T-helper 22 cell (primary cell): Measurements from ENCODE around the gene FLRT1.

Experiments
- DNase-seq: peaks from one replicate; pipeline ENCODE4 v3.0.0-alpha.2; 2020; ENCODE audit warnings: low read depth

Gene FLRT1

DNA sequence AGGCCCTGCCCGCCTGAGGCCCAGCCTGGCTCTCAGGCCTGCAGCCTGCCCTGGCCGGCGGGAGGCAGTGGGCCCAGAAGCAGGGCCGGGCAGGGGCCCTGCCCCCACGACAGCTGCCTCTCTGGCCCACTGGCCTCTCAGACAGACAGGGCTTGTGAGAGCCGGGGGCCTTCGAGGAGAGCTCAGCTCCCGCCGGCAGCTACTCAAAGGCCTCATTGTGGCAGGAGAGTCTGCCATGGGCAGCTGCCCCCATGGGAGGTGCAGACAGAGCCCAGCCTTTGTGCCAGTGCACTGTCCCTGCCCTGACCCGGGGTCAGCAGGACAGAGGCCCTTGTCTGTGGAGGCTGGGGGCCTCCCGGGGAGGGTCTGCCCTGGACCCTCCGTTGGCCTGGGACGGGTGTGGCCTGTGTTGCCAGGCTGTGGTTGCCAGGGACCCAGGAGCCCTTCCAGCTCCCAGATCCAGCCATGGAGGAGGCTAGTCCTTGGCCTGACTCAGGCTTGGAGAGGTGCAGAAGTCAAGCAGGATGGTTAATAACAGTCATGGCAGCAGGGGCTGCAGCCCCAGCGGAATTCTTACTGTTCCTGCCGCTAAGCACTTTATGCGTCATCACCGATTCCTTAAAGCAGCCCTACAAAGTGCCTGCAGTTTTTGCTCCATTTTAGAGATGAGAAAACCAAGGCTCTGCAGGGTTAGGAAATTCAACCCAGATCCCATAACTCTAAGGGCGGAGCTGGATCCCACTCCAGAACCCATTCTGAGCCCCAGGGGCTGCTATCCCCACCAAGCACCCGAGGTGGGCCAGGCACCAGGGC lies 12.5 kb downstream of the FLRT1 start:
- no peak for DNase-seq

DNA sequence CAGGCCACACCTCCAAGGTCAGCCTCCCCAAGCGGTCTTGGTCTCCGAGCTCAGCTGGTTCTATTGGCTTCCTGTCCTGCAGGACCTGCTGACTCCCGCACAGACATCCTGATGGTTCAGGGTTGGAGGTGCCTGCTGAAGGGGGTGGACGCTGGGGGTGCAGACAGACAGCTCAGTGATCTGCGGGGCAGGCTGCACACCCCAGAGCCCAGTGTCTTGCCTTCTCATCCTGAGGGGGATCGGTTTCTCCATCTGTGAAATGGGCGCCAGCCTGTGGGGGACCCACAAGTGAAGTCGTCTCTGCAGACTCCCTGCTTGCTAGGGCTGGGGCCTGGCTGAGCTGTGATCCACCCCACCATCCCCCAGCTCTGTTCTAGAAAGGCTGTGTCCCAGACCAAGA lies 13.8 kb downstream of the FLRT1 start:
- no peak for DNase-seq

DNA sequence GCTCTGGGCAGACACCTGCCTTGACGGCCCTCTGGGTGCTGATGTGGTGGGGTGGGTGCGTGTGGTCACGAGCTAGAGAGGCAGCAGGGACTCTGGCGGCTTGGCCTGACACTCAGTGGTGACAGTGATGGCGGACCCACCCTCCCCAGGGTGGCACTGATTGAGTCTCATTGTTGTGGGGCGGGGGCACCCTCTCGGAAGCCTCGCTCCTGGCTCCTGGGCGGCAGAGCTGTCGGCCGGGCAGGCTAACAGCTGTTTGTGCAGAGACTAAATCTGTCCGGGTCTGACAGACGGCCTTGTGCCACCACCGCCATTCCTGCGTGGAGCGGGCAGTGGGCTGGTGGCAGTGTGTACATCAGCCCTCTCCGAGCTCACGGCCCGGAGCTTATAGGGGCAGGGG lies 15.6 kb downstream of the FLRT1 start:
- DNase-seq, result no peak

DNA sequence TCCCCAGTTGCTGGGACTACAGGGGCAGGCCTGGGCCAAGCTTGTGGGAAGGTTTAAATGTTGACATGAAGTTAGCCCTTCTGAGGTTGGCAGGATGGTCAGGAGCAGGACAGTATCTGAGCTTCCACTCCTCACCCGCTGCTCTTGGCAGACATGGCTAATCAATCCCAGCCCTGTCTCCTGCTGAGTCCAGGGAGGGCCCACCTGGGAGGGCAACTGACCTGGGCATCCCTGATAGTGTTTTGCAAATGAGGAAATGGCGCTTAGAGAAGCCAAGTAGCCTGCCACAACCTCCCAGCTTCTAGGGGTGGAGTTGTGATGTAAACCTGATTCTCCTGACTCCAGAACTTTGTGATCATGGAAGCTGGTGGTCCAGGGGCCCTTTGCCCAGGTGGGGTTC lies 16.7 kb downstream of the FLRT1 start:
- DNase-seq, result no peak

DNA sequence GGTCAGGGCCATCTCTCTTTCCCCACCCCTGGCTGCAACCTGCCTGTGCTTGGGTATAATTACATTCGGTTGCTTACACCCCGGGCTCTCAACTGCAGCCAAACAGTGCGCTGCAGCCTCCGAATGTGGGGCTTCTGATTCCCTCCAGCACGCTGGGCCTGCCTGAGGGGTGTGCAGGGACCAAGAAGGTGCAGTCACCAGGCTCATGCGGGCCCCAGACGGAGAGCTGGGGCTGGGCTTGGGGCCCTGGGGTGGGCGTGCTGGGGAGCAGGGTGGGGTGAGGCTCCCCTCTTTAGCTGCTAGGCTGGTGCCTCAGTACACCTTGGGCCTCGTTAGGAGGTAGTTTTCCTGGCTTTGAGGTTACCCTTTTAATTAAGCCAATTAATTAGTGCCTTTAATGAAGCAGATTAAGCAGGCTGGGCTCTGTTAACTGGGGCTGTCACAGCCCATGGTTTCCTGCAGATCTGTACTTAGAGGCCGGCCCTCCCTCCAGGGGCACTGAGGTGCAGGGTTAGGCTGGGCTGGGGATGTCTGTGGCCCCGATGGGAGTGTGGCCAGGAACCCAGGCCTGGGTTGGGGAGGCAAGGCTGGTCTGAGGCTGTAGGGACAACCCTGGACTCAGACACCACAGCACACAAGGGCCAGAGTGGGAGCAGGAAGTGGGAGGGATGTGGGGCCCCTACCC lies 17.3 kb downstream of the FLRT1 start:
- no peak for DNase-seq

DNA sequence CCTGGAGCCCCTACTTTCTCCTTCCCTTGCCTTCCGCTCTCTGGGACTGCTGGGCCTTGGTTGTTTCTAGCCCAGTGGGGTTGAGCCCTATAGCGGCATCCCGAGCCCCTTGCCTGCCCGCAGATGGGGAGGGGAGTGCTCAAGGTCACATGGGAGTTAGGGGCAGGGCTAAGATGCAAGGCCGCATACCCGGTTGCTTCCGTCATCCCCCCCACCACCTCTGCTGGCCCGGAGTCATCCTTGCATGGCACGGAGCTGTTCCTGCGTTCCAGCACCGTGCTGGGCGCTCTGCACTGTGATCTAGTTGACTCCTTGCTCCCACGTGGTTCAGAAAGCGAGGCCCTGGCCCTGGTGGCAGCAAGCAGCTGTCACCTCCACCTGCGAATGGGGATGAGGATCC lies 18.0 kb downstream of the FLRT1 start:
- DNase-seq, result no peak

DNA sequence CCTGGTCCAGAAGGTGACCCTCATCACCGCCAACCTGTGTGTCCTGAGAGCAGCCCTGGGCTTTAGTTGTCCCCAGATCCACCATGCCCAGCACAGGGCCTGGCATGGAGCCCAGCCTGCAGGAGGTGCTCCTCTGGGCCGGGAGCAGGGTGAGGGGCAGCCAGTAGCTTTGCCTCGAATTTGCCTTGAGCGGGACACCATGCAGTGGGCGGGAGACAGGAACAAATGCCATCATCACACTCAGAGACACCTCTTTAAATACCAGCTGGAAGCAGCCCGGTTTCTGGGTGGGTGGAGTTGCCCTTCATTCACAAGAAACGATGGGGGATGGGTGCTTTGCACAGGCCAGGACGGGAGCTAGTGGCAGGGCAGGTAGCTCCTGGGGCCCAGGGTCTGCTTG lies 19.3 kb downstream of the FLRT1 start:
- DNase-seq, result no peak

DNA sequence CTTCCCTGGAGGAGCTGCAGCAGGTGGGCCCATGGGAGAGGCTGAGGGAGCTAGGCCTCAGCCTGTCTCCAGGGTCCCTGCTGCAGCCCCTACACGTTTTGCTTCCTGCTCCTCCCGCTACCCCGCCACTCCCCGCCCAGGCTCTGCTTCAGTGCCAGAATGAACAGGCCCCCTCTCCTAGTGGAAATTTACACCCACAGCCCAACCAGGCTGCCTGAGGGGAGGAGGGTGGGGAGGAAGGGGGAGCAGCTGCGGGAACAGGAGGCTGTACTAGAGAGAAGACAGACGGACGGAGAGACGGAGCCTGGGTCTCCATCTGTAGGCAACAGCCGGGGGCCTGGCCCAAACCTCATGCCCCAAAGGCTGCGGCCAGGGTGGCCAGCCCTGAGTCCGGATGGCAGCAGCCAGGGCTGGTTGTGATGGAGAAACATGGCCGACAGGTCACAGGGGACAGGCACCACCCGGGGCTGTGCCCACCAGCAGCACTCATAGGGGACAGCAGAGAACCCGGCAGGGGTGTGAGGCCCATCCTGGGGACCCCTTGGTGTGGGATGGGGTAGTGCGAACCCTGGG lies 20.6 kb downstream of the FLRT1 start:
- DNase-seq, result no peak

DNA sequence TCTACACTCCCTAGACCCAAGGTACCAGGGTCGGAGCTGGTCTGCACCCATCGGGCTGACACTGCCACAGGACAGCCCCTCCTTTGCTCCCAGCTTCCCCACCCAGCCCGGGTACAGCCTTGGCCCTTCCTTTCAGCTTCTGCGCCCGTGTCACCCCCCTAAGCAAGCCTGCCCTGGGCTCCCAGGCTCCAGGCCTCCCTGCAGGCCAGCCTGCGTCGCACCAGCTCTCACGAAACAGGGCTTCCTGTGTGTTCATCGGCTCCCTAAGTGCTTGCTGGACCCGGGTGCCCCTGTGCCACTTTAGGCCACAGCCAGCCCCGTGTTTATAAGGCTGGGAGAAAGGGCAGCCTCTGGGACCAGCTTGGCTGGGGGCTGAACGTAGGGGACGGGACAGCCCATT lies 21.1 kb downstream of the FLRT1 start:
- DNase-seq, result no peak

DNA sequence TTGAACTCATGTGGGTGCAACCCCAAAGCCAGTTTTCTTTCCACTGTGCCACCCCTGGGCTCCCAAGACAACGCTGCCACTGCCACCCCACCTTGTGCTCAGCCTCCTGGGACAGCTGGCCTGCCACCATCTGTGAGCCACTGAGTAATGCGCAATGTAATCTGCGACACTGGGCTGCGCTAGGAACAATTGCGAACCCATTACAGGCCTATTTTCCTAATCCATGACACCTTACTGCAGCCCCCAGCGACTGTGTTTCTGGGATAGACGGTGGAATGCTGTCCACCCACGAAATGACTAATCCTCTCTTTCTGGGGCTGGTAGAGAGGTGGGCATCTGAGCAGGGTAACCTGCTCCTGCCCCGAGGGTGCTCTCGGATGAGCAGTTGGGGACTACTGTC lies 22.2 kb downstream of the FLRT1 start:
- no peak for DNase-seq

DNA sequence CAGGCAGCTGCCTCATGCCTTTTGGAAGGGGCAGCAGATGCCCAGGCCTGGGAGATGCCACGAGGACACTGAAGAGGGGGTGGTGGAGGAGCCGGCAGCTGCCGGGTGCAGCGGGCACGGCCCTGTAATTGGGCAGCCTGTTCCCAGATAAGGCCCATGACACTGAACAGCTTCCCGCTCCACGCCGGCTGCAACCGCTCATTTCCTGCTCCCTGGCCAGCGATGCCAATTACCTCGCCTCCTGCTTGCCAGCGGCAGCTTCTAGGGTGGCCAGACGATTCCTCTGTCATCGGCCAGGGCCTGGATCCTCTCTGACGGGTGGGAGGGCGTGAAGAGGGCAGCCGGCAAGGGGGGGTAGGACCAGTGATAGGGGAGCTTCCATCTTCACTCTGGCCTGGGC lies 22.8 kb downstream of the FLRT1 start:
- no peak for DNase-seq

DNA sequence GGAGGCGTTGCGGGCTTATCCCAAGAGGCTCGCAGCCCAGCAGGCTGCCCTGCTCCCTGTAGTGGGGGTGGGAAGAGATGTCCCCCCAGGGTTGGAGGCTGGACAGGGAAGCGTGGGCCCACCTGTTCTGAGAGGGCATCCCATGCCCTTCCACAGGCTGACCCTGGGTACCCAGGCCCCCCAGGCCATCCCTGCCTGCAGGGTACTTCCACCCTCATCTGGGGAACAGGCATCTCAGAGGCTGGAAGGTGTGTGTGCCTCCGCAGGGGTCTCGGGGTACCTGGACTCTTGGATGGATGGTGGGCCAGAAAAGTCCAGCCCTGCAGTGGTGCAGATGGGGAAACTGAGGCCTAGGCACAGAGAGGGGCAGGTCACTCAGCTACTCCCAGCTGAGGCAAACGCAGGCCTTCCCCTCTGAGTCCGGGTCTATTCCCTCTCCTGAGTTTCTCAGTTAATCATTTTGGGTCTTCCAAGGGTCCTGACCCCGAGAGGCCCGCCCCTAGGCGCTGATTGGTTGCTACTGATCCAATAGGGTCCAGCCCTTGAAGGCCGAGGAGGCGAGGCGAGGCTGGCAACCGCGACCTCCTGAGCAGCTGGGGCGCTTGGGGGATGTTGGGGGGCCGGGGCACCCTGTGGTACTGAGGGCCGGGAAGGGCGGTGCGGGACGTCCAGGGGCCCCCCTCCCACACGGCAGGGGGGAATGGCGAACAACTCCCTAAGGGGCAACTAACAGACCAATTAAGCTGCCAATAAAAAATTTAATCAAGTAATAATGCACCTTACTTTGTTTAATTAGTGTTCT lies 23.8 kb downstream of the FLRT1 start:
- no peak for DNase-seq

DNA sequence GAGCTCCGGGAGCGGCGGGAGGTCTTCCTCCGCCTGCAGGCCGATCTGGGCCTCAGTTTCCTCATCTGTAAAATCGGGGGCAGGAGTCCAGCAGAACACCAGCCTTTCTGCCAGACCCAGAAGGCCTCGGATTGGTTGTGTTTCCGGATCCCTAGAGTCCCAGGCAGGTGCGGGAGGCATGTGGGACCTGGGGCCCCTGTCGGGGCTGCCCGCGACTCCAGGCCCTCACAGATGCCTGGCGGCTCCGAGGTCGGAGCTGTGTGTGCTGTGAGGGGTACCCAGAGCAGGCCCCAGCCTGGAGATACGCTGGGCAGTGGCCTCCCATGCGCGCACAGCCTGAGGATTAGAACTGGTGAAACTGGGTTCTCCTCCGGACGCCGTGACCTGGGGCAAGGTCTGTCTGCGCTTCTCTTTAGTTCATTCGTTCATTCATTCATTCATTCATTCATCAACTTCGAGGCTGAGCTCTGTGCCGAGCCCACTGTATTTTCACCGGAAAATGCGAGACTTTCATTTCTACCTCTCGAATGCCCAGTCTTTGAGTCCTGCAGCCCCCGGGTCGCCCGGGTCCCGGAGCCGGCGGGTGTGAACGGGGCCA lies 24.6 kb downstream of the FLRT1 start:
- no peak for DNase-seq

DNA sequence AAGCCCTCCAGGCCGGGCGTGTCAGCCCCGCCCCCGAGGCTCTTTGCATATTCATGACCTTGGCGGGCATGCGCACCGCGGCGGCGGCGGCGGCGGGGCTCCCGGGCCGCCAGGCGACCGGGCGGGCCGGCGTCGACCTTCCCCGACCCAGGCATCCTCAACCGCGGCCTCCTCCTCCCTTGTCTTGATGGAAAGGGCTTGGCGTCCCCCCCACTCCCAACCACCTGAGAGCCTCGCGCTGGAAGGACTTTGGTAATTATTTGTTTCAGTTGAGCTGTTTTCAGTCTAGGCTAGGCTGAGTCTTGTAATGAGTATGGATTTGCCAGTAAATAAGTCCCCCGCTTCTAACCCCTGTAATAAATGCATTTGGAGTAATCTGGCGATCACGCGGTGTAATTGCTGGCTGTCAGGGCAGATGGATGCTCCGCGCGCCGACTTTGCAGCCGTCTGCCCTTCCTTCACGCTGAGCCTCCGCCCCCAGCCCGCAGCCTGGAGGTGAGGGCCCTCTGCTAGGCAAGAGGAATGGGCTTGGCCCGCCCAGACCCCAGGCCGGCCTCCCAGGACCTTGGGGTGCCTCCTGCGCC lies 25.2 kb downstream of the FLRT1 start:
- peak; percentile 19 for DNase-seq

DNA sequence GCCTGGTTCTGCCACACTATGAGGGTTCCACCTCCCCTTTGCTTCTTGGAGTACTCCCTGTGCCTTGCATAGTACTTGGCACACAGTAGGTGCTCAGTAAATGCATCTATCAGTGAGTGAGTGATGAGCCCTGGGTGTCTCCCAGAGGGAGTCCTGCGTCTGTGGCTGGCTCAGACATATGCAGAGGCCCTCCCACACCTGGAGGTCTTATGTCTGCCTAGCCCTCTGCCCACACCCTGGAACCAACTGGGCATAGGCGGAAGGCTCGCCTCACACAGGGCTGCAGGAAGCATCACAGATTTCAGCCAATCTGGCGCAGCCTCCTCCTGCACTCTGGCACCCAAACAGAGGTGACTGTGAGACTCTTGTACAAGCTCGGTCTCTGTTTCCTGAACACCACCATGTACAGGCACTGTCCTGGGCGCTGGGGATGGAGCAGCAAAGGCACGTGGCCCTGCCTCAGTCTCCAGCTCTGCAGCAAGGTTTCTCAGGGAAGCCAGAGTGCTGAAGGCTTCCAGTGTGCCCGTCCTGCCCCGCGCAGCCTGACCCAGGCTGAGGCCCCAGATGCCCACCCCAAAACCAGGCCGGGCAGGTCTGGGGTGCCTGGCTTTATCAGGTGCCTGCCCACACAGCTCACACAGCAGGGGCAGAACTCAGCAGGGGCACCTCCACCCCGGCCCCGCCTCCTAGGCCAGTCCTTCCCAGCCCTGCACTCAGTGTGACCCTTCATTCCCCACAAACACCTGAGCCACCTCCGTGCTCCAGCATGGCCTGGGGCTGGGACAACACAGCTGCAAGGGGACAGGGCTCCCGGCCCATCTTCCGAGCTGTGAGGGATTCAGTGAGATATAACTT lies 26.7 kb downstream of the FLRT1 start:
- no peak for DNase-seq

DNA sequence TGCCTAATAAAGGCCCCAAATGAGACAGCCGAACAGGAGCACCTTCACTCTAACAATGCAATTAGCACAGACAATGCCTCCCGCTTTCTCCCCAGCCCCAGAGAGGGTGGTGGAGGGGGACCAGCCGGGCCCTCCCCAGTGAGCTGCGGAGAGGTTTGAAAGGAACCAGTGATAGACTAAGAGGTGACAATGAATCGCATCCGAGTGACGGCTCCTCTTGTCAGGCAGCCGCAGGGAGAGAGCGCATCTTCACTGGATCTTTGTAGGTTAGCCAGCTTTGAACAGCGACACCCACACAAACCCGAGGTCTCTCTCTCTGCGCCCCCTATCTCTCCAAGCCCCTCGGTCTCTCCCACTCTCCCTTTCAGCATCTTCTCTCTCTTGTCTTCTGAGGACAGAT lies 28.0 kb downstream of the FLRT1 start:
- DNase-seq, result no peak

DNA sequence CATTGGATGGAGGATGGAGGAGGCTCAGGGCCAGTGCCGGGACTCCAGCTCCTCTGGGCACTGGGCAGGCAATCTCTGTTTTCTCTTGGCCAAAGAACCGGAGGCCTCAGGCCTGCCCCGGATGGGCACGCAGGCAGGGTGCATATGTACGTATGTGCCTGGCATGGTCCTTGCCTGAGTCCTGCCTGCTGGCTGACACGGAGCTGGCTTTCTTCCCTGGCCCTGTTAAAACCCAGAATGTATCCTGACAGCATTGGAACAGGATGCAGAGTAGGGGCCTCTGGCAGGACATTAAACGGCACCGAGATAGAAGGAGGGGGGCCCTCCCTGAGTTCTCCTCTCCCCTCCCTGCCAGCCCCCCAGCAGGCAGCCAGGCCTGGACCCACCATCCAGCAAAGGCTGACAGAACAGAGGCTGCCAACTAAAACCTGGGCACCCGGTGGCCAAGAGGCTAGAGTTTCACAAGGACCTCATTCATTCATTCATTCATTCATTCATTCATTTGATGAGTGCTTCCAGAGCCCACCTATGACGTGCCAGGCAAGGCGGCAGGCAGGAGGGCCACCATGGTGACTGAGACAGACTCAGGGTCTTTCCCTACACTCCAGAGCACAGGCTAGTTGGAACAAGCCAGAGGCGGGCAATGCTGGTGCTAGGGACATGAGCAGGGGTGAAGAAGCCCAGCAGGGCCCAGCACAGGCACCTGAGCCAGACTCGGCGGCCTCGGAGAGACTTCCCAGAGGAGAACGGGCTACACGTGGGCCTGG lies 28.8 kb downstream of the FLRT1 start:
- no peak for DNase-seq

DNA sequence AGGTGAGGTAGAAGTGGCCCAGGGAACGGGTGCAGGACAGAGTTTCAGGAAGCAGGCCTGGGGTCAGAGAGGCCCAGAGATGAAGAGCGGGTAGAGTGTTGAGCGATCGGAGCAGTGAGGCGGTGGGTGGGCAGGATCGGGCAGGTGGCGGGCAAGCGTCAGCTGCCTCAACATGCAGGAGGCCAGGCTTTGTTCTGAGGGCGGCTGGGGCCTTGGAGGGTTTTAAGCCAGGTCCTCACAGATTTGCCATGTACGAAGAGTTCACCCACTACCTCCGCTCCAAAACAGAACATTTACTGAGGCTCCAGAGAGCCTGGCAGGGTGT lies 29.4 kb downstream of the FLRT1 start:
- no peak for DNase-seq

DNA sequence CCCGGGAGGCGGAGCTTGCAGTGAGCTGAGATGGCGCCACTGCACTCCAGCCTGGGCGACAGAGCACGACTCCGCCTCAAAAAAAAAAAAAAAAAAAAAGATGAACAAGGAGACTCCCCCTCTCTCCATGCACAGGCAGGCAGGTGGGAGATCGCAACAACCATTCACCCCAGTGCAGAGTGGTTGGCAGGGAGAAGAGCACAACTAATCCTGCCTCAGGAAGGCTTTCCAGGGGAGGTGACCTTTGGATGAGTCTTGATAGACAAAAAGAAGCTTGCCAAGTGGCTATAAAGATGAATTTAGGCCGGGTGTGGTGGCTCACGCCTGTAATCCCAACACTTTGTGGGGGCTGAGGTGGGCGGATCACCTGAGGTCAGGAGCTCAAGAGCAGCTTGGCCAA lies 30.0 kb downstream of the FLRT1 start:
- no peak for DNase-seq
